NCI-H226 (cell line): ENCODE data around the gene ZDHHC22.

ENCODE experiments used
- DNase-seq: peaks from one replicate; pipeline ENCODE4 v3.0.0-alpha.2; 2015

Gene ZDHHC22

DNA sequence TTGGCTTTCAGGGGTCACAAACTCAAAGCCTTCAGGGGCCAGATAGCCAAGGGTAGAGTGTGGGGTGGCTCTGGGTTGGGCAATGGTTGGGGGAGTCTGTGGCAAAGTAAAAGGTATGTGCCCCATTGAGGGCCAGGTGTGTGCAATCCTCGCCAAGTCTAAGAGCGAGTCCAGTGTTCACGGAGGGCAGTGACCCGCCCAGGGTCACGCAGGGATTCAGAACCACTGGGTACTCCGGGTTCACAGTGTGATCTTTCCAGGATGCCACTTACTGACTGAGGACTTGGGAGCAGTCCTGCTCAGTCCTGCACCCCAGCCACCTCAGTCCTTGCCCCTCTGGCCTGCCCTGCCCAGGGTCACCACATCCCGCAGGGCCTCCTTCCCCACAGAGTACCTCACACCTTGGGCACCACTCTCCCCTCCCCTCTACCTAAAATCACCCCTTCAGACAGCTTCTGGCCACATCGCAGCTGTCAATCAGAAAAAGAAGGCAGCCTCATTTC, 15.7 kb downstream of the ZDHHC22 start:
- no peak for DNase-seq

DNA sequence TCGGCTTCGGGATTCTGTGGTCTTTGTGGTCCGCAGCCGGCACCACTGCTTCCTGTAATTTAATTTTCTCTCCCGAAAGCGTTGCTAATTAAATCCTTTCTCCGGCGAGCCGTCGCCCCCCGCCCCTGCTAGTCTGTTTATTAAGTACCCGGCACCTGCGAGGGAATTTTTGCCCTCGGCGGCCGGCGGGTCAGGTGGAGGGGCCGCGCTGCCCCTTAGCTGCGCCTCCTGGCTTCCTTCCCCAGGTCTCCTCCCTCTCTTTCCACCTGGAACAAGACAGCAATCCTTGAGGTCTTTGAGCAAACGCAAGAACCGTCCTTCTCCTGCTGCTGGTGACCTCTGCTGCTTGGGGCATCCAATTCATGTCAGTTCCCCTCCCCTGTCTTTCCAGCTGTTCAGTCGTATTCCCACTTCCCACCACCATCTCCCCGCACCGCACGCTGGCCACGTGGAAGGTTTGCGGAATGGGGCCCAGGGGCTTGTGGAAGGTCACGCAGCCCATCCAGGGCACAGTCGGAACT, 16.2 kb downstream of the ZDHHC22 start:
- no peak for DNase-seq

DNA sequence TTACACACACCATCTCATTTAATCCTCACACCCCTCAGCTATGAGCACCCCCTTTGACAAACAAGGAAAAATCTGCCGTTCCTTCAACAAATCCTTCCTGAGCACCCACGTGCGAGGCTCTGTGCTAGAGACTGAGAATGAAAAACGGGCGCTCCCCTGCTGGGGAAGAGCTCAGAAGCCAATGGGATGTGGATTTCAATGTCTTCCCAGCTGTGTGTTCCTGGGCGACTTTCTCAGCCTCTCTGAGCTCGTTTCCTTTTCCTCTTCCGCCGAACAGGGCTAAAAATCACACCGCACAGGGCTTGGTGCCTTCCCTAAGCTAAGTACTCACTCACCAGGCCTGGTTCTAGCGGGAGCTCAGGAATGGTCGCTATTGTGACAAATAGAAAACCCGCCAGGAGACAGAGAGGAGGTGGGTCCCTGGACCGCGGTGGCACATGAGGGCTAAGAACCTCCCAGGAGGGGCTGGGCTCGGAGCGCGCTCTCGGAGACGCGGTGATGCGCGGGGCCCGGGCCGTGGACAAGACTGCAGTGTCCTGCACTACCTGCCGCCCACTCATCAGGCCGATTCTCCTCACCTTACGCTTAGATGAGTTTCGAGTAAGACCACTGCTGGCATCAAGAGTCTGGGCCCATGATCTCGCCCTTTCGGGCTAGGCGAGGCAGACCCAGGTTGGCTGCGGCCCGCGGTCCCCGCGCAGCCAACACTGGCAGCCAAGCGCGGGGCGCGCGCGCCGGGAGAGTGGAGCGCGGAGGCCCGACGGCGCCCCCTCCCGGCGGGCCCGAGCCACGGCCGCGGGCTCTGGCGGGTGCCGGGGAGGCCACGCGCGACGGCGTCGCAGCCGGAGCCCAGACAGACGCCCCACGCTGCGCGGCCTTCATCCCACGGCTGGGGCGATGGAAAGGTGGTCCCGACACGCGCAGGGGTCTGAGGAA, 17.0 kb downstream of the ZDHHC22 start:
- DNase-seq, result no peak

DNA sequence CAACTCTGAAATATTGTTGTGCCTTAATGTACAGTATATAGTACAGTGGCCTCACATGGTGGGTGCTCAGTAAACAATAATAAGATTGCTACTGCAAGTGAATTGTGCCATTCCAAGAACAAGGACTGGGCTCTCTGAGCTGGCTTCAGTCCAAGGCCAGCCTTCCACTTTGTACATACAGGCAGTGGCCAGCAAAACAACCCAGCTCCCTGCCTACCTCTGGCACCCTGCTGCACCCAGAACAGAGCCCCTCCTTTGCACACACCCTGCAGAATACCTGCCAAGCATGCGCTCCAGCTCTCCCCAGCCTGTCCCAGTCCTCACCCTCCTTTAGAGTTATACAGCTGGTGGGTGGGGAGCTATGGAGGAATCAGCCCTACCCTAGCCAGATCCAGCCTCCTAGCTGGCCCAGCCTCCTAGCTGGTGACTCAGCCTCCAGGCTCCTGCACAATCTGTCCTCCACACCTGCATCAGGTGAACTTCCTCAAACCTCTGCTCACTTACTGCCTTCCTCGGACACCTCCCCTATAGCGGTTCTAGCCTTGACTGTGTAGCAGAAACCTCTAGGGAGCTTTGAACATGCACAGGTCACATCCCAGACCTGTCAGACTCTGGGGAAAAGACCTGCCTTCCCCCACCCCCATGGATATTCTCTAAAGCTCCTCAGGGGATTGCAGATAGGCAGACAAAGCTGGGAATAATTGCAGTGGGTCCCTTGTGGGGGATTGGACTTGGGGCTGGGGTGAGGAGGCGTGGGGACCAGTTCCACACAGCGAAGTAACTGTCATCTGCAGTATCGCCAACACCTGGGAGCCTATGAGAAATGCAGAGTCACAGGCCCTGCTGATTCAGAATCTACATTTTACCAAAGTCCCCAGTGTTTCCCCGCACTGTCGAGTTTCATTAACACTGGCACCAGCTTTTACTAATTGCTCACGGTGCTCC, 17.9 kb downstream of the ZDHHC22 start:
- DNase-seq, result peak; percentile 54

DNA sequence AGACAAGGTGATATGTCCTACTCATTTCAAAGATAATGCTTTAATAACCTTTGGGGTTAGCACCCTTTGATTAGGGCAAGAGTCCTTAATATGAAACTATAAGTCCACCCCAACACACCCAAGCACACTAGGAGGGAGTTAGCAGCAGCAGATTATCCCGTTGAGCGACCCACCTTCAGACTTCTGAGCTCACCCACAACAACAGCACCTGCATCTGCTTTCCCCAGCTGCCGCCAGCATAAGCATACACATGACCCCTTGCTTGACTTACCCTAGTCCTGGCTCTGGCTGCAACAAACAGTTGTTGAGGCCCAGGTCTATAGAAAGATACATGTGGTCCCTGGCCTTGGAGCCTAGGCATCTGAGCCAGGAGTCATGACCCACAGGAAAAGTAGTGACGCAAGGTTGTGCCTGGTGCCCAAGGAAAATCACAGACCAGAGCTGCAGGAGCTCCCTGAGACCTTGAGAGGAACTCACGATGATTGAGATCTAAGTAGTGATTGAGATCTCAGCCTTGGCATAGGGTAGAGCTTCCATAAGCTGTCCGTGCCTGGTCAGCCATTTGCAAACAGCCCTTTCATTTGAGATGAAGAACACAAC, 19.0 kb downstream of the ZDHHC22 start:
- DNase-seq, result no peak

DNA sequence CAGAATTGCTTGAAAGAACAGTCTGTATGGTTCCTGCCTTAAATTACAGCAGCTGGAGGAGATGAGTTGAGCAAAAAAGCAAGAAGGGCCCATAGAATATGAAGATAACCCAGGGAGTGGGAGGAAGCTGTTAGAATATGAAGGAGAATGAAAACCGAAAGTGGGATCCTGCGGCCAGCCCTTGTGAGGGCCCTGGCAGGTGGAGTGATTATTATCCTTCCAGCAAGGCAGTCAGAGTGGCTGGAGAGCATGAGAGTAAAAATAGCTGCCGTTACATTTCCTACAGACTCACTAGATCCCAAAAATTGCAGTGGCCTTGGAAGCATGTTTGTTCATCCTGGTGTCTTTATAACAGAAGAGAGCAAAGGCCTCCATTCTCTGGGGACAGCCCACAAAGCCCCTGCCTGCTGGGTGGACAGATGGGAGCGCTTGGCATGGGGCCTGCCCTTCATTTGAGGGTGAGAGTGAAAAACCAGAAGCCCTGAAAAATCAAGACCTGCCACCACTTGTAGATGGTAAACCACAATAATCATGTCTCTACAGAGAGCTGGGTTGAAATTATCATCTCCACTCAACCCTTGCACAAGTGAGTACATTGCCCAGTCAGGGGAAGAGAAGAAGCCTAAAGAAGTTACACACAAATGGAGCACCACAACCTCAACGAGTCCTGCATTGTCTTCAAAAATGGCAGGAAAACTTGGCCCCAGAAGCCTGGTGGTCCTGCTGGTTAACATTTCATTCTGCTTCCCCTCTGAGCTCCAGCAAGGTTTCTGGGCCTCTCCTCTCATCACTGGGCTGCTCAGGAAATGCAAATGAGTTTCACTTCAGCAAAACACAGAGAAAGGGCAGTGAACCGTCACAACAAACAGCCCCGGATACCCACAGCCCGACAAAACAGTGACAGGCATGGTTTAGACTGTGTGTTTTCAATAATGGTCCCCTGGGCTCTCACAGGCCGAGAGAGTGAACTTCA, 20.5 kb downstream of the ZDHHC22 start:
- DNase-seq, result no peak

DNA sequence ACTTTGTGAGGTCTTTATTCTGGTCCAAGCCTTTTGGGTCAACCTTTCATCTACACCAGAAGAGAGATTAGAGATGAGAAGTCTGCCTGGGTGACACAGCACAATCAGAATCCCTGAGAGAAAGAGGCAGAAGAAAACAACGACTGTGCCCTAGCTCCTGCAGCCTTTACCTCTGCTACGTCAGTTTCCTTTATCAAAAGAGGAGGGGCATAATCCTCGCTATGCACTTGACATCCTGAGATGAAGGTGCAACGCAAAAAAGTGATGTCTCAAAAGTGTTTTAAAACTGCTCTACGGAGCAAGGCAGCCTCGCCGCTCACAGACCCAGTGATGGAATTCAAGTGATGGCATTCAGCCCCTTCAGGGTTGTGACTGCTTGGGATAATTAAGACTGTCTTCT, 21.7 kb downstream of the ZDHHC22 start:
- DNase-seq, result no peak

DNA sequence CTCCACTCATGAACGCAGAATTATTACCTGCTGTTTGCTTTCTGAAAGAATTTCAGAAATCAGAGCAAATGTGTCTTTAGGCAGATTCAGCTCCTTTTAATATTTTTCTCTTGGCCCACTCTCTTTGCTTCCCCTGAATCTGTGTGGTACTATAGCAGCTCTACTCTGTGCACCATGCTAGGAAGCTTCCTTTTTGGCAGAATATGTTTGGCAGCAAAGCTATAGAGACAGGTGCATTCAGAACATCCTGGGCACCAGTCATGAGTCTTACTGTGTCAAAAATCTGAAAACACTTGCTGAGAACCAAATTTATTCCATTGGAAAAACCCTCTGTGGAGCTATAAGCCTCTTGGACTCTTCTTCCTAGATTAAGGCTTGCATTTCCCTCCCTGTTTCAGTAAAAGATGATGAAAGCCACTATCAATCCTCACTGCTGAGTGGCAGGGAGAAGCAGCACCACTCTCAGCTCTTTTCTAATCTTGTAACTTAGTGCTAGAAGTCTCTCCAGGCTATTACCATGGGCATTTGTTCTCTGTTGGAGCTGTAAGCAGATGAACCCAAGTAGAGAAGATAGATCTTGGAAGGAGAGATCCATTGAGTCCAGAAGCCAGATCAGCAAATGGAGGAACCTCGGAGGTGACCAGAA, 25.3 kb downstream of the ZDHHC22 start:
- no peak for DNase-seq

DNA sequence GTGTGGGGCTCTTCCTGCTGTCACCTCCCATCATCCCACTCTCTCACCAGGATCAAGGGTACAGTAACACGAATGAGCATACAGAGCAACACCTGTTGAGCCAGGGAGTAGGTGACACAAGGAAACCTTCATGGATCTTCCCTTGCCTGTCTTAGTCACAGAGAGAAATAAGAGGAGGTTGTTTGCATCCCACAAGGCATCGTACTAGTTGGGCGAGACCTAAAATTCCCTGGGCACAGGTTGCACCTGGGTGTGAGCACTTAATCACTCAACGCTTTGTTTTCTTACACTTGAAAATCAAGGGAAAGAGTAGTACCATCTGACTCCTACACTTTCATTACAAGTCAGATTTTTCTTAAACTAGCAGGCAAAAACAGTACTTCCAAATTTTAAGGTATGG, 27.0 kb downstream of the ZDHHC22 start:
- no peak for DNase-seq

DNA sequence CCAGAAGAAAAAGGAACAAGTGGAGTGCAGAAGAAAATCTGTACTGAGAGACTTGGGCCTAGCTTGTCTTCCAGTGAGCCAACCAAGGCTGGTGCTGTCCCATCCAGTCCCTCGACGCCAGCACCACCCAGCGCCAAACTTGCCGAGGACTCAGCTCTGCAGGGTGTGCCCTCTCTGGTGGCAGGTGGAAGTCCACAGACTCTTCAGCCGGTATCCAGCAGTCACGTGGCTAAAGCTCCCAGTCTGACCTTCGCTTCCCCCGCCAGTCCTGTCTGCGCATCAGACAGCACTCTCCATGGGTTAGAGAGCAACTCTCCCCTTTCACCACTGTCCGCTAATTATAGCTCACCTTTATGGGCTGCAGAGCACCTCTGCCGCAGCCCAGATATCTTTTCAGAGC, 27.9 kb downstream of the ZDHHC22 start:
- DNase-seq, result no peak

DNA sequence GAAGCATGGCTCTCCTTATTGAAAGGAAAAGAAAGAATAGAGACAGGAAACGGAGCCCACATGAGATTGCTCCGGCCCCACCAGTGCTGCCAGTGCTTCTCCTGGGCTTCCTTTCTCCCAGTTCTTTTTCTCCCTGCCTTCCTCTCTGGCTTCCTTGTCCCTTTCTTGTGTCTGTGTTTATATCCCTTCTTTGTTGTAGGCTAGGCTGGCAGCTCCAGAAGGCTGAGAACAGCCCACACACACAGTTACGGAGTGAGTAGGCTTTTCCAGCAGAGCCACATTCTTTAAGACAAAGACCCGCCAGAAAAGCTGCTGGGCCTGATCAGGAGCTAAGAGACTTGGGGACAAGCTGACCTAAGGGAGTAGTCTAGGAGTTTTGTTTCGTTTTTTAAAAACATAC, 30.6 kb downstream of the ZDHHC22 start:
- no peak for DNase-seq

DNA sequence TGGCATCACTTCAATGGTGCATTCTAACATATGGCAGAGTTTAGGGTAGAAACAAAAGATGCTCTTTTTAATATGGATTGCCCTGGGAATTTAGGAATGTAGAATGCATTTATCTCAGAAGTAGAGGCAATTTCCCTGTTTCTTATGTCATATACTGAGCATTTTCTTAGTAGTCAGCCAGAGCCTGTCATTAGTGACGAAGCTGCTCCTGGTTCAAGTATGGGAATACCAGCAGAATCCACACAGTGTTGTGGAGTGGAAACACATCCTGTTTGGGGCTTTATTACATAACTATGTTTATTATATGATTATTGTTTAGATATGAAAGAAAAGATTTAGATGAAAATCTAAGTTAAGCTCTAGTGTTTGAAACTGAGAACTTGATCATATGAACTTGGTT, 31.3 kb downstream of the ZDHHC22 start:
- DNase-seq, result no peak

DNA sequence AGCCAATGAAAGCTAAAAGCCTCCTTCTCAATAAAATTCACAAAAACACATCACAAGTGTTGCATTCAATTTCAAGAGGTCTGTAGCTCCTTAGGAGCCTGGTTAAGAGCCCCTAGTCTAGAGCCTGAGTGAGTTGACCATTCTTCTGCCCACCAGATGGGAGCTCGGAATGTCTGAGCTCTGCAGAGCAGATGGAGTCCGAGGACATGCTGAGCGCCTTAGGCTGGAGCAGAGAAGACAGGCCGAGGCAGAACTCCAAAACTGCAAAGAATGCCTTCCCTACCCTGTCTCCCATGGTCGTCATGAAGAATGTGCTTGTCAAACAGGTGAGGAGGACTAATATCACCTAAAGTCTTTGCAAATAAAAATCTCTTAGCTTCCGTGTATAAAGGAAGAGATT, 31.9 kb downstream of the ZDHHC22 start:
- no peak for DNase-seq

DNA sequence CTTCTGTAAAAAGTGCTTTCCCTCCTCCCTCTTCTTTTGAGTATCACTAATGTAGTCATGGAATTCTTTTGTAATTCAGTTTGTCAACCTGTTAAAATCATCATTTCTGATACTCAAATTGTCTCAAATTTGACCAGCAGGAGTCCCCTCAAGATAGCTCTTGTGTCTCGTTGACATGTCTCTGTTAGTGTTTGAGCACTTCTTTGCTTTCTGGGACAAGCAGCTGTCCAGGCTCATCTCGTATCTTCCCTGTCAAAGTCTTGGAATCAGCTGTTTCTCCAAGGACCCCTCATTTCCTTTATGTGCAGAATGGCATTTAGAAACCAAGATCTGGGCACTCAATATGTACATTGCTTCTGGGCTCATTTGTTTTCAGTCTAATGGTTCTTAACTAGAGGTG, 32.8 kb downstream of the ZDHHC22 start:
- no peak for DNase-seq

DNA sequence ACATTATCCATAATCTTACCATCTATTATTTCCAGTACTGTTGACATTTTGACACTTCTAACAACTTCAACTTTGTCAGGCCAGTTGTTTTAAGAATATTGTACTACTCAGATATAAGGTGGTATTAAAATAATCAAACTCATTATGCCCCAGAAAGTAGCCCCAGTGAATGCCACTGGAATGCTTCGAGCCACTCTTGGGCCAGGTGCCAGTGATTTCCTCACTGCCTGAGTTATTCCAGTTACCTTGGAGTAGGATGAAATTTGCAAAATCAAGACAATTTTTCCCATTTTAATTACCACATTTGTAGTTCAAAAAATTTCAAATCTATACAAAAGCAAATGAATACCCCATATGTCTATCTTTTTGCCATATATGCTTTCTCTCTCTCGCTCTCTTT, 34.4 kb downstream of the ZDHHC22 start:
- no peak for DNase-seq

DNA sequence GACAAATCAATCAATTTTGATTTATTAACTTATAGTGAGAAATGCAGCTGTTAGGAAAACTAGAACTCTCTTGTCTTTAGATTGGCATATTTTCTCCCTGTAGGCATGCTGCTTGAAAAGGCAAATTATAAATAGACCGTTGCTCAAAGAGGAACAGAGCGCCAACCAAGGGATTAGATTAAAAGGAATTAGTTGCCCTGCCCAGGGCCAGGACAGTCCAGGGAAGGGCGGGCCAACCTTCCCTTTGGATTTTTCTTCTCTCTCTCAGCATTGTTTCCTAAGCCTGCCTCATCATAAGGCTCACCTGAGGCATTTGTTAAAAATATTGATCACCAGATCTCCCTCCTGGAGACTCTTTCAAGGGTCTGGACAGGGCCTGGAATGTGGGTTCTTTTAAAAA, 34.9 kb downstream of the ZDHHC22 start:
- DNase-seq, result no peak

DNA sequence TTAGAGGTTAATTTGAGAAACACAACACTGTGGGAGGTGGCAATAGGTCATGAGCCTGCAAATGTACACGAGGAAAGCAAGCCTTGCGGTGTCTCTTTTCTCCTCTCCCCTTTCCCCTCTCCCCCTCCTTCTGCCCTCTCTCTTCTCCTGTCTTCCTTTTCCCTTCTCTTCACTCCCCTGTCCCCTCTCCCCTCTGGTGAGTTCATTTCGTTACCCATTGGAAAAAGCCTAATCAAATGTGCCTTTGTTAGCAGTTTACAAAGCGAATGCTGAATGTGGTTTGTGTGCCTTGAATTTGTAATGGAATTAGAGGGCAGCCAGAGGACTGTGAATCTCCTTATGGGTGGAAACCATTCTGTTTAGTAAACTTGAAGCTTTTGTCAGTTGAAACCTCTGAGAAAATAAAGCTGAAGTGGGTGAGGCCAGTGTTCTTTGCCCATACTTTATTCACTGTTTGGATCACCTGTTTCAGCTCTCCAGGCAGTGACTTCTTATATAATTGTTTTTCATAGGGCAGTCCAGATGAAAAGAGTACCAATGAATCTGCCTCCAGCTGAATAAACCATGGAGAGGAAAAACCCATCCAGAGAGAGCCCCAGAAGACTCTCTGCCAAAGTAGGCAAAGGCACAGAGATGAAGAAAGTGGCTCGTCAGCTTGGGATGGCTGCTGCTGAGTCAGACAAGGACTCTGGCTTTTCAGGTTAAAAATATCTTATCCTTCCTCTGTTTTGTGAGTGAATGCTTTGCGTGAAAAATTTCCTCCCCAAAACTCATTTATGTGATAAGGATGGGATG, 36.2 kb downstream of the ZDHHC22 start:
- DNase-seq, result no peak

DNA sequence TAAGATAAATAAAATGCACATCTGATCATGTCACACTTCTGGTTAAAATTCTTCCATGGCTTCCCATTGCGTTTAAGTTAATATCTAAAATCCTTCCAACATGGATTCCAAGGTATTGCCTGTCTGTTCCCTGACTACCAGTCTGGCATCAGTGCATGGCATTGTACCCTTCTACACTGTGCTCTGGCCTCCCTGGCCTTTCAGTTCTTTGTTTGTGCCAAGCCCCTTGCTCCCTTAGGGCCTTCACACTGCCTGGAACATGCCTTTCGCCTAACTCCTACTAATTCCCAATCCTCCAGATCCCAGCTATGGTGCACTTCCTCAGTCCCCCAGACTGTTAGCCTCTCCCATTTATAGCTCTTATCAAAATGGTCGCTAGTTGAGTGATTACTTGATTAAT, 37.2 kb downstream of the ZDHHC22 start:
- no peak for DNase-seq

DNA sequence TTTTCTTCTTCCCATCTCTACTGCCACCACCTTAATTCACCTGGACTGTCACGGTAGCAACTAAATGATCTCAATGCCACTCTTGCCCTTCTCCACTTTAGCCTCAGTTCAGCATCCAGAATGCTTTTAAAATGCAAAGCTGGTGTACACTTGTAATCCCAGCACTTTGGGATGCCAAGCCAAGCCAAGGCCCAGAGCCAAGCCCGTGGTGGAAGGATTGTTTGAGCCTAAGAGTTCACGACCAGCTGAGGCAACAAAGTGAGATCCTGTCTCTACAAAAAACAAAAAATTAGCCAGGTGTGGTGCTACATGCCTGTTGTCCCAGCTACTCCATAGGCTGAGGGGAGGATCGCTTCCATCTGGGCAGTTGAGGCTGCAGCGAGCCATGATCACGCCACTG, 37.6 kb downstream of the ZDHHC22 start:
- no peak for DNase-seq

DNA sequence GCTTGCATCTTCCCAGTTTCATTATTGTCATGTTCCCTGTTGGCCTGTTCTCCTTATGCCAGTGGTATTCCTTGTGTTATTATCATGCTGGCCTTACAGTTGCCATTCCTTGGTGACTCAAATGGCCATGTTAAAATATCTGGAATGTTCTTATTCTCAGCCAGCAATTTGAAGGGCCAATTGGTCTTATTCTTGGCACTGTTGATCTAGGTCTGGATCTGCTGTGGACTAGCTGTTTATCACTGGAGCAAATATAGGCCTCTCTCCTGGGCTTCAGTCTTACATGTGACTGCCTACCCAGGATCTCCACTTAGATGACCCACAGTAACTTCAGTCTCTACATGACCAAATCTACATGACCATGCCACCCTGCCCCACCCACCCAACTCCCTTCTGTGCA, 38.1 kb downstream of the ZDHHC22 start:
- DNase-seq, result no peak
